GM11168 (cell line): ENCODE results near the gene ICE2.

Experiments
- in situ Hi-C: fragments of 300-500 bp; cut with MboI; formaldehyde crosslinking; loops from one replicate; pipeline ENCODE4 v1.12.0; 2022; ENCODE audit warnings: low sequenced_read_pairs; ENCODE audit not compliant: unreplicated experiment

The ICE2 gene

DNA sequence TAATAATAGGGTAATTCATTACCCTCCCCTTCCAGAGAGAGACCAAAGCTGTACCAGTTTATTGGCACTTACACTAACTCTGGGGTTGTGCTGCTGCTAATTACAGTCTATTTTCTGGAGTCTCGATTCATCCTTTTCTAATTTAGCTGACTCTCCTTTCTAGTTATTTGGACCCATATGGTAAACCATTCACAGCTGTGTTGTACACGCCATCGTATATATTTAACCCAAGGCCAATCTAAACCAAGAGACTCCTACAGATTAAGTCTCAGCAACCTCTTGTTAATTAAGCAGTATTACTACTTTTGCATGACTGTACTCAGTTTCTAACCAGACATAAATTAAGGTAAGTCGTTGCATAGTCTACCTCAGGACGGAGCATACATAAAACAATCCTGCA lies 103.6 kb downstream of the ICE2 start:
- in situ Hi-C loops: no loop called here

DNA sequence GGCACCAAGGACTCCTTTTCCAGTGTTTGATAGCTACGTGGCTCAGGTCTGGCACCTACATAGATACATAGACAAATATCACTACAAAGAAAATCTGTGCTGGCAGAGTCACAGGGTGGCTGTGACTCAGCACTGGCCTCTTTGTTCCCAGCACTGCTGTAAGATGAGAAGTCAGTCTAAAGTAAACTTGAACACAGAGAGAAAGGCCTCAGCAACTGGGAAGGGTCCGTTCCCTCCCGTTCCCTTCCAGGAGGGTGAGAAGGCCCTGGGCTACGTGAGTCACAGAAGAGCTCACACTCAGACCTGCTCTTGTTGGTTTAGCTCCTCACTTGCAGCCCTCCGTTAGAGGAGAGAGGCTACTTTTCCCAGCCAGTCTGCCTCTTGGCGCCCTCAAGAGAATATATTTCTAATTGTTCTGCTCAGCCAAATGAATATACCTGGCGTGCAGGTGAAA lies 104.3 kb downstream of the ICE2 start:
- in situ Hi-C loops: loop anchor here (25.0 kb wide), 1 partner anchor 538 kb away; no protein-coding TSS in a partner anchor

DNA sequence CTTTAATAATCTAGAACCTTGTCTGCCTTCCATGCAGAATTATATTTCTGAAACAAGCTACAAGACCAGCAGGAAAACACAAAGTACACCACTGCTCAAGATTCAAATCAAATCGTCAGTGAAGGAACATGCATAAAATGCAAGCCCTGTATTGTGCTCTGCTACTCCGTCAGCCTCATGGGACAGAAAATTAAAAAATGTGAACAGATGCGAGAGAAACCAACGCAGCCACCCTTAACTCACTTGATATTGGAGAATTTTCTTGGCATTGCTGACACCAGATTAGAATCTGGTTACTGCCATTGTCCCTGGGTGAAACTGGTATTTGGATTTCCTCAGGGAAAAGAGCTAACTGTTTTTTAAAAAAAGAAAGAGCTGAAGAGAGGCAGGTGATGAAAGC lies 104.7 kb downstream of the ICE2 start:
- in situ Hi-C loops: loop anchor here (25.0 kb wide), 1 partner anchor 538 kb away; no protein-coding TSS in a partner anchor

DNA sequence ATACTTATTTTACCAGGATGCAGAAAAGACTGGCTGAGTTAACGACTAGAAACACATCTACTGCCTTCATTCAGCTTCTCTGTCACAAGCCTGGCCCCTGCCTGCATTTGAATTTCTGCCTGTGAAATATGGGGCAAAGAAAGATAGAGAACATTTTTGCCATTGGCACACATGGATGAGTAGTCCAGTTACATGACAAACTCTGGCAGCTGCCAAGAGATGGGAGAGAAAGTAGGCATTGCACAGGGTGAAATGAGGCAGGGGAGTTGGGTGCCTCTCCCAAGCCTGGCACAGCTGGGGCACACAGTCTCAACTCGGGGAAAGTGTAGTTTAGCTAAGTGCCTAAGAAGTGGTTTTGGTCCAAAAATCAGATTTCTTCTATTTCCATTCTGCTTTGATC lies 105.2 kb downstream of the ICE2 start:
- in situ Hi-C loops: loop anchor here (25.0 kb wide), 1 partner anchor 539 kb away; no protein-coding TSS in a partner anchor

DNA sequence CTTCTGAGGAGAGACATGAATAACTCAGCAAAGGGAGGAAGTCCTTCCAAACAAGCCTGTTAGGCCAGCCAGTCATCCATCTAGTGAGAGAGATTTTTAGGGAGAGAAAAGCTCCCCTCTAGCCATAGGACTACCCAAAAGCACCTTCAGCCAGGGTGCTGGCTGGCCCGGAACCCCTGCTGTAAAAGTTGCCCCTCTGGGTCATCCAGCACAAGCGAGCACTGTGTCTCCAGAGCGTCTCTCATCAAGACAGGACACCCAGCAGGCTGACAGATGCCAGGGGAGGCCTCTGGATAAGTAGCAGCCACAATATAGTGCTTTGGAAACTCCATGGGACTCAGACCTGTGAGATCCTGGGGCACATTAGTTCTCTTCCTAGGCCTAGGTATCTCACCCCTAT lies 105.6 kb downstream of the ICE2 start:
- in situ Hi-C loops: loop anchor here (25.0 kb wide), 1 partner anchor 539 kb away; no protein-coding TSS in a partner anchor

DNA sequence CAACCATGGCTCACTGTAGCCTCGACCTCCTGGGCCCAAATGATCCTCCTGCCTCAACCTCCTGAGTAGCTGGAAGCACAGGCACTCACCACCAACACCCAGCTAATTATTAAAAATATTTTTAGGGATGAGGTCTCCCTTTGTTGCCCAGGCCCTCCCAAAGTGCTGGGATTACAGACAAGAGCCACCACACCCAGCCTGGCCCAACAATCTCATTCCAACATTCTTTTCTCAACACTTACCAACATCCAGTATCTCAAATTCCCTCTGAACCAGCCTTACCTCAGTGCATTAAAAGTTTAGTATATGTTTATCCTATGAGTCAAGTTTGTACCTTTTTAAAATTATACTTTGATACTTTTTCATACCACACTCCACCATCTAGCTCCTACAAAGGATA lies 106.2 kb downstream of the ICE2 start:
- in situ Hi-C loops: loop anchor here (25.0 kb wide), 1 partner anchor 540 kb away; no protein-coding TSS in a partner anchor

DNA sequence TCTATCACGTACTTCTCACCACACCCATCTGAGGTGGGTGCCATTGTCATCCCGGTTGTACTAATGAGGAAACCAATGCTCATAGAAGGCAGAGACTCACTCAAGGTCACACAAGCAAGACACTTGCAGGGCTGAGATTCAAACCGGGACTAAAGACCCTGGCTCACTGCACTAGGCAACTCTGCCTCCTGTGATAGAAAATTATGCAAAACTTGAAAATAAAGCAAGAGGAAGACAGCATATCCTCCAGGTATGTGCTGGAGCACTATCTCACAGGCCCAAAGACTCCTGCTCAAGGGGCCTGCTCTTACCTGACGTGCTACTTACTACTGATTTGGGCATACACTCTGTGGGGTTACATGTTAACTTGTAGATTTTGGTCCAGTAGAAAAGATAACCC lies 106.7 kb downstream of the ICE2 start:
- in situ Hi-C loops: loop anchor here (25.0 kb wide), 1 partner anchor 540 kb away; no protein-coding TSS in a partner anchor

DNA sequence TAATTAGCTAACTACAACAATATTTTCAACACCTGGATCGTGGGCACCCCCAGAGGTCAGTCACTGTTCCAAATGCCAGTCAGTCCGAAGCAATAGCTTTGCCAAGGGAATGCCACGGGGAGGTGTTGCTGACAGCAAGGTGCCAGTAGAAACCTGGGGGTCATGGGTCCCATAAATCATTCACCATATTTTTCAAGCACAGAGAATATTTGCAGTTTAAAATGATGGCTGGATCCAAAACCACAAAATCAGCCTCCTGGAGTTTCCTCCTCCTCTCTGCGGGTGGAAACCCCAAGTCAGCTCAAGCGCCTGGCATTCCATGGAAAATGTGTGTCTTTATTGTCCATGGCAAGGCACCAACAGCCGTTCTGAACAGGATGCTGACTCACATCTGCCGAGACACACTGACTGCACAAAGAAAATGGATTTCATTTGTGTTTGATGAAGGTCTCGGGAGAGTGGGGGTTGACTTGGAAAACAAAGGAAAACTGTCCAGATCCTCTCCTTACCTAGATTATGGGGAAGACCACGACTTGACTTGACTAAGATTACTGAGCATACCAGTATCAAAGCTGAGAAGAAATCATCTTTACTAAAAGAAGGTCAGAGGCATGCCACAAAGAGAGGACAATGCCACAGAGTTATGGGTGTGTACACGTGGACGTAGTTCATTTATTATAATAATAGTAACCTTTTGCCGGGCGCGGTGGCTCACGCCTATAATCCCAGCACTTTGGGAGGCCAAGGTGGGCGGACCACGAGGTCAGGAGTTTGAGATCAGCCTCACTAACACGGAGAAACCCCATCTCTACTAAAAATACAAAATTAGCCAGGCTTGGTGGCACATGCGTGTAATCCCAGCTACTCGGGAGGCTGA lies 107.5 kb downstream of the ICE2 start:
- in situ Hi-C loops: loop anchor here (25.0 kb wide), 1 partner anchor 541 kb away; no protein-coding TSS in a partner anchor

DNA sequence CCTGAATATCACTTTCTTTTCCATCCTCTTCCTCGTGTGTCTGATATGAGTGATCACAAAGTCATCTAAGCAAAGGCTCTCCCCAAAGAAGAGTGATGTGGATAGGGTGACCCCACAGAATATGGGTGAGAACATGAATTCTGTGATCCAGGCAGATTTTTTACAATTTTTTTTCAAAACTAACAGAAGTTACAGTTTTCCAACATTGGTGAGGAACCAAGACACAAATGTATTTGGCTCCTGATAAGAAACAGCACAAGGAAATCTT lies 108.1 kb downstream of the ICE2 start:
- in situ Hi-C loops: loop anchor here (25.0 kb wide), 1 partner anchor 541 kb away; no protein-coding TSS in a partner anchor

DNA sequence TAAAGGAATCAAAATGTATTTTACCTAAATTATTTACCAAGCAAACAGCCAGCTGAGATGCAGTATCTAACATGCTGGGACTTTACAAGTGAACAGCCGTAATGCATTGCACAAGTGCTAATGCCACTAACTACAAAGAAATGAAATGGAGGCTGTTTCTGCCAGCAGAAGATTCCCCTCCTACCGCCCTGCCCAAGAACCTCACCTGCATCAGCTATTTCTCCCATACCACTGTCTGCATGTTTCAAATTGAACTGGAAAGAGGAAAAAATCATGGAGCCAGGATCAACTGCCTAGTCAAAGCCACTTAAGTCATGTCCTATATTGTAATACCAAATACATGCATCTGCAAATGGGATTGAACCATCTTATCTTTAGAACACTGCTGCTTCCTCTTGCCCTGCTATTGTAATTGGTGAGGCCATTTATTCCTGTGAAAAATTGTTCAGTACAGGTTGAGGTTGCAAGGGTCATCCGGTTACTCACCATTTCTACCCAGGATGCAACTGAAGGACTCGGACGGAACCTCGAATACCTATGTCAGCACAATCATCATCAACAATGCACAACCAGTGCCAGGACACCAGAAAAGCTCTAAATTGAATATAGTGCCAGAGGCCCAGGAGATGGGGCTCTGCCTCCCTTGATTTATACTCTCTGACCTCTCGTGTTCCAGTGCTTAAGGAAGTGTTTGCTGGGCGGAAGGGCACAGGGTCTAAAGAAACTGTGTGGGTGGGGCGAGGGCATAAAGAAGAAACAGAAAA lies 108.7 kb downstream of the ICE2 start:
- in situ Hi-C loops: loop anchor here (25.0 kb wide), 1 partner anchor 542 kb away; no protein-coding TSS in a partner anchor

DNA sequence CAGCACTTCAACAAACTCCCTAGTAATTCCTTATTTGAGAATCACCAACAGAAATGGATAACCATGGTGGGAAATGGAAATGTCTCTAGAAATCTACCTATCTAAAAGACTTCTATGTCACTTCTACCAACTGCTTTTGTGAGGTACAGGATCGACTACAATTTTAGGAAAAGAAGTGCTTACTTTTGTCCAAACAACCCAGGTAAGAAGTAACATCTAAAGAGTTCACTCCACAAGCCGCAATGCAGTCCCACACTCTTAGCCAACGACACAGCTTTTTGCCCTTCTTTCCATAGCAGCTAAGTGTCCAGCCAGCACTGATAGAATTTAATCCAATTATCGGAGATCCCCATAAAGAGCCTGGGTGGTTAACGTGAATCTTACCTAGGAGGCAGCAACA lies 109.2 kb downstream of the ICE2 start:
- in situ Hi-C loops: loop anchor here (25.0 kb wide), 1 partner anchor 543 kb away; no protein-coding TSS in a partner anchor
